Hematopoietic multipotent progenitor cell treated with erythropoietin and hydrocortisone succinate and interleukin-3 and kit ligand, for 17 days (in vitro differentiated cells): ENCODE data around the gene HSF2BP.
"Not testable (repeated sequence)": the region's sequence is repeated elsewhere in the genome, so short reads cannot be mapped to it uniquely, and the experiment has no call there.

ENCODE experiments used
- DNase-seq: peaks from one replicate; pipeline ENCODE4 v3.0.0-alpha.2; 2015; ENCODE audit warnings: low spot score

Gene HSF2BP

GRCh38 chr21:43619344-43619743 lies 39.9 kb downstream of the HSF2BP start:
- no peak for DNase-seq

- no peak for DNase-seq
These were observed 40.3 kb downstream of the HSF2BP start for GRCh38 chr21:43618940-43619339.

GRCh38 chr21:43616861-43617260 lies 42.4 kb downstream of the HSF2BP start:
- DNase-seq = not testable (repeated sequence)

- DNase-seq = no peak
These were observed 44.4 kb downstream of the HSF2BP start for GRCh38 chr21:43614839-43615238.

GRCh38 chr21:43613755-43614638 lies 45.3 kb downstream of the HSF2BP start:
- no peak for DNase-seq

- peak; percentile 21 for DNase-seq
These were observed 47.5 kb downstream of the HSF2BP start for GRCh38 chr21:43611598-43612369.

GRCh38 chr21:43609501-43610340 lies 49.6 kb downstream of the HSF2BP start:
- DNase-seq = no peak

- DNase-seq = no peak
These were observed 50.6 kb downstream of the HSF2BP start for GRCh38 chr21:43608664-43609063.

- DNase-seq = no peak
These were observed 51.1 kb downstream of the HSF2BP start for GRCh38 chr21:43608225-43608624.

- no peak for DNase-seq
These were observed 53.7 kb downstream of the HSF2BP start for GRCh38 chr21:43605320-43606215.

- DNase-seq = no peak
These were observed 54.6 kb downstream of the HSF2BP start for GRCh38 chr21:43604505-43605204.

GRCh38 chr21:43603641-43604504 lies 55.4 kb downstream of the HSF2BP start:
- no peak for DNase-seq

- DNase-seq = no peak
These were observed 56.1 kb downstream of the HSF2BP start for GRCh38 chr21:43603233-43603626.

GRCh38 chr21:43602266-43603232 lies 56.7 kb downstream of the HSF2BP start:
- no peak for DNase-seq

GRCh38 chr21:43600642-43601402 lies 58.5 kb downstream of the HSF2BP start:
- DNase-seq = no peak

- no peak for DNase-seq
These were observed 59.6 kb downstream of the HSF2BP start for GRCh38 chr21:43599728-43600127.

GRCh38 chr21:43598416-43599120 lies 60.7 kb downstream of the HSF2BP start:
- no peak for DNase-seq
